Activated T-cell treated with anti-CD3 and anti-CD28 coated beads, Interleukin-2, amount 50 U/mL, for 4 hours (primary cell): ENCODE data around the gene APLP1. TPM values are rescaled to one million over a fixed set of nuclear protein-coding genes. Genes with fewer than 3 reads are reported as not detected.
"Not testable (repeated sequence)": the region's sequence is repeated elsewhere in the genome, so short reads cannot be mapped to it uniquely, and the experiment has no call there.

Experiments
- ATAC-seq, 2 donors: fragments of 200-7000 bp; cut with Tn5 transposase; one replicate each; pipeline ENCODE4 v1.10.0; 2021
- DNase-seq: peaks from one replicate; pipeline ENCODE4 v3.0.0-alpha.2; 2020
- H3K27me3 Mint-ChIP-seq: one replicate; pipeline ENCODE4 v1.8.0; 2021; ENCODE audit warnings: low read depth, mixed read lengths
- H3K36me3 Mint-ChIP-seq: one replicate; pipeline ENCODE4 v1.8.0; 2022; ENCODE audit warnings: mixed read lengths; ENCODE audit not compliant: insufficient read depth
- H3K4me1 Mint-ChIP-seq: one replicate; pipeline ENCODE4 v1.8.0; 2021; ENCODE audit warnings: low read depth, mixed read lengths
- H3K4me3 Mint-ChIP-seq: one replicate; pipeline ENCODE4 v1.8.0; 2021; ENCODE audit warnings: mild to moderate bottlenecking, moderate library complexity, mixed read lengths
- H3K9me3 Mint-ChIP-seq: one replicate; pipeline ENCODE4 v1.8.0; 2021; ENCODE audit warnings: mixed read lengths
- total RNA-seq, 3 donors: library from RNA; stranded (reverse); gene quantifications; one replicate each; pipeline ENCODE4 v1.2.1, GENCODE V29; 2021

APLP1 gene
- under 1 TPM in 2 of 3 donors, not detected in 1; 0.24 to 0.34 TPM for total RNA-seq

- Mint-ChIP-seq H3K27me3 (peaks cover 67% of the 10 kb centered on the region), H3K36me3 (no peaks in the 10 kb centered on the region), H3K9me3 (no peaks in the 10 kb centered on the region), H3K4me1 (peaks cover 12% of the 10 kb centered on the region), H3K4me3 (peak within 1 kb of the TSS; percentile 37)
- ATAC-seq = peak; percentile 80 to 83
- peak; percentile 69 for DNase-seq
These were observed at the start of gene APLP1 for GRCh38 chr19:35868172-35868822. Gene APLP1 (plus strand): TSS chr19:35868574. CDS start chr19:35868637, 63 bp downstream.

- Mint-ChIP-seq H3K36me3 (no peaks in the 10 kb centered on the region), H3K4me3 (no peak overlapping the region), H3K27me3 (peaks cover 31% of the 10 kb centered on the region), H3K9me3 (no peaks in the 10 kb centered on the region), H3K4me1 (peaks cover 2% of the 10 kb centered on the region)
- no peak for DNase-seq
- no peak for ATAC-seq
These were observed 45.8 kb upstream of the APLP1 start for GRCh38 chr19:35822579-35822978.

DNA sequence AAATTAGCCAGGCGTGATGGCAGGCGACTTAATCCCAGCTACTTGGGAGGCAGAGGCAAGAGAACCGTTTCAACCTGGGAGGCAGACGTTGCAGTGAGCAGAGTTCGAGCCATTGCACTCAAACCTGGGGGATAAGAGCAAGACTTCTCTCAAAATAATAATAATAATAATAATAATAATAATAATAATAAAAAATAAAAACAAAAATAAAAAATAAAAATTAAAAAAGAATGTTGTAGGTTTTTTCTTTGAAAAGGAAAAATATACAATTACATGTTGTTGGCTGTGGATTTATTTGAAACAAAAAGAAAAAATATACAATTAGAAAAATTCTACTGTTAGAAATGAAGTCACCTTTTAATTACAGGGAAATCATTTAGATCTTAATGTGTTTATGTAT is 44.2 kb upstream of the APLP1 start:
- H3K4me3 Mint-ChIP-seq = no peak overlapping the region
- H3K9me3 Mint-ChIP-seq = no peaks in the 10 kb centered on the region
- peaks cover 33% of the 10 kb centered on the region for H3K27me3 Mint-ChIP-seq
- no peak for DNase-seq
- ATAC-seq = no peak
- H3K36me3 Mint-ChIP-seq = no peaks in the 10 kb centered on the region
- peaks cover 2% of the 10 kb centered on the region for H3K4me1 Mint-ChIP-seq

GRCh38 chr19:35828692-35829301 is 39.6 kb upstream of the APLP1 start:
- Mint-ChIP-seq H3K4me1 (no peaks in the 10 kb centered on the region), H3K4me3 (no peak overlapping the region), H3K36me3 (no peaks in the 10 kb centered on the region), H3K27me3 (peaks cover 39% of the 10 kb centered on the region), H3K9me3 (no peaks in the 10 kb centered on the region)
- peak; percentile 44 for DNase-seq
- peak in 1 of 2 donors; percentile 62 for ATAC-seq

DNA sequence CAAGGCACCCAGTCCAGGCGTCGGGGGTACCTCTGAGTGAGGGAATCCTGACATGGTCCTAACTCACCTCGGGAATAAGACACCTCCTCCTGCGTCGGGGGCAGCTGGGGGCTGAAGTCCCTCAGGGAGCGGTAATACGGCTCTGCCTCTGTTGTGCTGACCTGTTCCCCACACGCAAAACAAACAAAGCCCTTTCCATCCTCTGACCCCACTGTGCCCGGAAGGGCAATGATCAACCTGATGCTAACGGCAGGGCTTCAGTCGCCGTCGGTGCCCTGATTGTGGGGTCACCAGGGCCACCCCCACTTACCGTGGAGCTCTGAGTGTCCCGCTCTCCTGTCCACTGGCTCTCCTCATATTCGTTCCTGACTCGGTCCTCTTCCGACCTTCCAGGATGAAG is 37.4 kb upstream of the APLP1 start:
- ATAC-seq (no peak), DNase-seq (no peak)
- Mint-ChIP-seq H3K9me3 (no peaks in the 10 kb centered on the region), H3K27me3 (peaks cover 42% of the 10 kb centered on the region), H3K4me1 (no peaks in the 10 kb centered on the region), H3K4me3 (no peak overlapping the region), H3K36me3 (no peaks in the 10 kb centered on the region)

DNA sequence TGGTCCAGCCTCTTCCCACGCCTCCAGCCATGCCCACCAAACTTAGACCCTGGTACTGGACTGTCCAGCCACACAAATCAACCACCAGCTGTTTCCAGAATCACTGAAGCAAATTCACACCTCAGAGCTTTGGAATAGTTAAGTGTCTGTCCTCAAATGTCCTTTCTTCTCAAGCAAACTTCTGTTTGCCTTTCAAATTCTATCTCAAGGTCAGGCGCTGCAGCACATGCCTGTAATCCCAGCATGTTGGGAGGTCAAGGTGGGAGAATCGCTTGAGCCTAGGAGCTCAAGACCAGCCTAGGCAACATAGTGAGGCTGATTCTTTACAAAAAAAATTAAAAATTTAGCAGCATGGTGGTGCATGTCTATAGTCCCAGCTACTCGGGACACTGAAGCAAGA is 36.3 kb upstream of the APLP1 start:
- peaks cover 41% of the 10 kb centered on the region for H3K27me3 Mint-ChIP-seq
- DNase-seq = no peak
- H3K4me1 Mint-ChIP-seq = no peaks in the 10 kb centered on the region

DNA sequence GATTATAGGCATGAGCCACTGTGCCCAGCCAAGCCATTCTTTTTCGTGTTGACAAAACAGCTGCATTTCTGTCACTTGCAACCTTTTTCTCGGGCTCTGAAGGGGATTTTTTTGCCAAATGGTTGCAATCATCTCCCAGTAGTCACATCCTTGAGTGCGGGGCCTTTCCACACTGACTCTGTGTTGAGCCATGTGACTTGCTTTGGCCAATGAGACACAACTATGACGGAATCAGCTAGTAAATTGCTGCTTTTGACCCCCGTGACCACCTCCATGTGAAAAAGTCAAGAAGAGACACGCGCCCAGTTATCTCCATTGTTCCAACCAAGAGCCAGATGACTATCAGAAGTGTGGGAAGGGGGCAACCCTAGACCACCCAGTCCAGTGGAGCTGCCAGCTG is 34.4 kb upstream of the APLP1 start:
- Mint-ChIP-seq H3K9me3 (peaks cover 2% of the 10 kb centered on the region), H3K4me3 (no peak overlapping the region), H3K36me3 (no peaks in the 10 kb centered on the region), H3K4me1 (no peaks in the 10 kb centered on the region), H3K27me3 (peaks cover 33% of the 10 kb centered on the region)
- DNase-seq = no peak
- no peak for ATAC-seq

More for the DNA sequence above, 36.3 kb upstream of the APLP1 start:
- Mint-ChIP-seq H3K4me3 (no peak overlapping the region), H3K36me3 (no peaks in the 10 kb centered on the region), H3K9me3 (no peaks in the 10 kb centered on the region)
- ATAC-seq = no peak

GRCh38 chr19:35836096-35836495 is 32.3 kb upstream of the APLP1 start:
- not testable (repeated sequence) for ATAC-seq, DNase-seq, H3K9me3 Mint-ChIP-seq, H3K4me1 Mint-ChIP-seq, H3K4me3 Mint-ChIP-seq, H3K36me3 Mint-ChIP-seq
- H3K27me3 Mint-ChIP-seq = peaks cover 25% of the 10 kb centered on the region

GRCh38 chr19:35841961-35842595 is 26.3 kb upstream of the APLP1 start:
- Mint-ChIP-seq H3K36me3 (no peaks in the 10 kb centered on the region), H3K4me1 (peaks cover 18% of the 10 kb centered on the region), H3K4me3 (no peak overlapping the region), H3K27me3 (peaks cover 52% of the 10 kb centered on the region), H3K9me3 (peaks cover 4% of the 10 kb centered on the region)
- DNase-seq = no peak
- no peak for ATAC-seq

- DNase-seq = no peak
- Mint-ChIP-seq H3K27me3 (peaks cover 49% of the 10 kb centered on the region), H3K9me3 (peaks cover 4% of the 10 kb centered on the region), H3K4me1 (peaks cover 18% of the 10 kb centered on the region), H3K36me3 (no peaks in the 10 kb centered on the region), H3K4me3 (no peak overlapping the region)
- ATAC-seq = no peak
These were observed 25.6 kb upstream of the APLP1 start for GRCh38 chr19:35842666-35843272.

GRCh38 chr19:35843676-35844481 is 24.5 kb upstream of the APLP1 start:
- Mint-ChIP-seq H3K27me3 (peaks cover 58% of the 10 kb centered on the region), H3K4me3 (no peak overlapping the region), H3K36me3 (no peaks in the 10 kb centered on the region), H3K9me3 (peaks cover 3% of the 10 kb centered on the region), H3K4me1 (peaks cover 18% of the 10 kb centered on the region)
- peak in 1 of 2 donors; percentile 6 for ATAC-seq
- DNase-seq = no peak

DNA sequence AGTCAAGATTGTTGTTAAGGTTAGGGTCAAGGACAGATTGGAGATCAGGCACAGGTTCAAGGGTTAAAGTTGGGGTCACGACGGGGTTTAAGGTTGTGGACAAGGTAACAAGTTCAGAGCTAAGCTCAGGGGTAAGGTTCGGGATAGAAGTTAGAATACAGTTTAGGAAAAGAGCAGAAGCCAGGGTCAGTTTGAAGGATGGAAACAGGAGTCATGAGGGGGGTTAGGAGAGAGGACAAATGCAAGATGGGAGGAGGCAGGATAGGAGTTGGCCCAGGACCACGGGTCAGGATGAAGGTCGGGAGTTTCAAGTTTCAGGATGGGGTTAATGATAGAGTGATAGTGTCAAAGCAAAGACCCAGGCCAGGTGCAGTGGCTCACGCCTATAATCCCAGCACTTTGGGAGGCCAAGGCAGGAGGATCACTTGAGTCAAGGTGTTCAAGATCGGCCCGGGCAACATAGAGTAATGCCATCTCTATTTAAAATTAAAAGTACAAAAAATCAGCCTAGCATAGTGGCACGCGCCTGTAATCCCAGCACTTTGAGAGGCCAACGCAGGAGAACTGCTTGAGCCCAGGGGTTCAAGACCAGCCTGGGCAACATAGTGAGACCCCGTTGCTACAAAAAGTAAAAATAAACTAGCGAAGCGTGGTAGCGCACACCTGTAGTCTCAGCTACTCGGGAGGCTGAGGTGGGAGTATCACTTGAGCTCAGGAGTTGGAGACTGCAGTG is 23.7 kb upstream of the APLP1 start:
- peaks cover 61% of the 10 kb centered on the region for H3K27me3 Mint-ChIP-seq

DNA sequence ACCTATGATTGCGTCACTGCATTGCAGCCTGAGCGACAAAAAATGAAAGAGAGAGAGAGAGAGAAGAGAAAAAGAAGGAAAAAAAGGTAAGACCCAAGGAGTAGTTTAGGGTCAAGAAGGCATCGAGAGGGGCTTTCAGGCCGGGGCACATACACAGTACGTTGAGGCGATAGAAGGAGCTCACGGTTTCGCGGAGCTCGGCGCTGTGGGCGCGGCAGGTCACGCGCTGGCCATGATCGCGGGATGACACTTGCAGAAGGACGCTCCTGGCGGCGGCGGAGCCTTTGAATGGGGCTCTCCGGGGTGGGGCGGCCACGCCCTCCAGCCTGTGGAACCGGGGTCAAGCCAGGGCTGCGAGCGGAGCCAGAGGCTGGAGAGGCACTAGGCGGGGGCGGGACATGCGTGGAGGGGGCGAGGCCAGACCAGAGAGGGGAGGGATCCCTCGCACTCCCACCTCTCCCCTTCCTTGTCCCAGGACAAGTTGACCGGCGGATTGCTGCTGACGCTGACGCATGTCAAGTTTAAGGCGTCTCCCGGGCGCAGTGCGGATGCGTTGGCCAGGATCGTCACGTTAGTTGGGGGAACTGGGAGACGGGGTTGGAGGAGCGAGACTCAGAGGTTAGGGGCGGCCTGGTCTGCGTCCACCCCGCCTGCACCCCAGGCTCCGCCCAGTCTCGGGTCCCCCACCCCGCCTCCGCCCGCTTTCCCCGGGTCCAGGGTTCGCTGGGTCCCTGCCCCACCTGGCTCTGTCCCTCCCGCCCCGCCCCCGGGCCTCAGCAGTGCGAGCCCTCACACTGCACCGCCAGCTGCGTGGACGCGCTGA is 22.9 kb upstream of the APLP1 start:
- Mint-ChIP-seq H3K4me1 (peaks cover 18% of the 10 kb centered on the region), H3K4me3 (peak overlapping the region; percentile 46), H3K27me3 (peaks cover 61% of the 10 kb centered on the region), H3K36me3 (no peaks in the 10 kb centered on the region), H3K9me3 (no peaks in the 10 kb centered on the region)
- DNase-seq (no peak), ATAC-seq (peak; percentile 39 to 48)

More for the DNA sequence above, 23.7 kb upstream of the APLP1 start:
- ATAC-seq (no peak), DNase-seq (no peak)
- Mint-ChIP-seq H3K9me3 (no peaks in the 10 kb centered on the region), H3K36me3 (no peaks in the 10 kb centered on the region), H3K4me1 (peaks cover 18% of the 10 kb centered on the region), H3K4me3 (peak overlapping the region; percentile 46)
